KOPT-K1 (cell line): Measurements from ENCODE around the gene INSC.

ENCODE experiments used
- H3K27ac ChIP-seq: fragments of 200-600 bp; sonication (generic); 2 replicates; pipeline ENCODE4 v1.5.1; 2016; ENCODE audit warnings: antibody characterized with exemption, mild to moderate bottlenecking, low read depth, low read length; ENCODE audit not compliant: poor library complexity, severe bottlenecking
- H3K36me3 ChIP-seq: fragments of 200-600 bp; sonication (generic); 2 replicates; pipeline ENCODE4 v1.5.1; 2017; ENCODE audit warnings: antibody characterized with exemption, mild to moderate bottlenecking, low read length, moderate library complexity; ENCODE audit not compliant: insufficient read depth
- H3K9me3 ChIP-seq: fragments of 200-600 bp; sonication (generic); 2 replicates; pipeline ENCODE4 v1.5.1; 2017; ENCODE audit warnings: antibody characterized with exemption, low read length, mild to moderate bottlenecking; ENCODE audit not compliant: insufficient read depth, poor library complexity, severe bottlenecking

INSC gene

GRCh38 chr11:15124528-15124927 is 9.8 kb downstream of the INSC start:
- no peak overlapping the region for H3K27ac ChIP-seq
- H3K36me3 ChIP-seq = no peaks in the 10 kb centered on the region
- no peaks in the 10 kb centered on the region for H3K9me3 ChIP-seq

- Histone ChIP-seq H3K9me3 (no peaks in the 10 kb centered on the region), H3K27ac (no peak overlapping the region), H3K36me3 (no peaks in the 10 kb centered on the region)
Measured at GRCh38 chr11:15127341-15127740, 12.6 kb downstream of the INSC start.

- no peaks in the 10 kb centered on the region for H3K36me3 ChIP-seq
- no peaks in the 10 kb centered on the region for H3K9me3 ChIP-seq
- no peak overlapping the region for H3K27ac ChIP-seq
Measured at GRCh38 chr11:15128621-15129020, 13.9 kb downstream of the INSC start.

GRCh38 chr11:15136166-15136565 is 21.4 kb downstream of the INSC start:
- Histone ChIP-seq H3K9me3 (no peaks in the 10 kb centered on the region), H3K36me3 (no peaks in the 10 kb centered on the region), H3K27ac (no peak overlapping the region)

- Histone ChIP-seq H3K27ac (no peak overlapping the region), H3K9me3 (no peaks in the 10 kb centered on the region), H3K36me3 (no peaks in the 10 kb centered on the region)
Measured at GRCh38 chr11:15139096-15139770, 24.5 kb downstream of the INSC start.

GRCh38 chr11:15139958-15140659 is 25.4 kb downstream of the INSC start:
- Histone ChIP-seq H3K9me3 (no peaks in the 10 kb centered on the region), H3K27ac (no peak overlapping the region), H3K36me3 (no peaks in the 10 kb centered on the region)

- no peaks in the 10 kb centered on the region for H3K36me3 ChIP-seq
- no peaks in the 10 kb centered on the region for H3K9me3 ChIP-seq
- H3K27ac ChIP-seq = no peak overlapping the region
Measured at GRCh38 chr11:15141381-15141780, 26.7 kb downstream of the INSC start.

- no peak overlapping the region for H3K27ac ChIP-seq
- no peaks in the 10 kb centered on the region for H3K9me3 ChIP-seq
- no peaks in the 10 kb centered on the region for H3K36me3 ChIP-seq
Measured at GRCh38 chr11:15142838-15143237, 28.1 kb downstream of the INSC start.

- Histone ChIP-seq H3K9me3 (no peaks in the 10 kb centered on the region), H3K27ac (no peak overlapping the region), H3K36me3 (no peaks in the 10 kb centered on the region)
Measured at GRCh38 chr11:15143855-15144254, 29.1 kb downstream of the INSC start.

GRCh38 chr11:15144347-15144746 is 29.6 kb downstream of the INSC start:
- H3K9me3 ChIP-seq = no peaks in the 10 kb centered on the region
- no peaks in the 10 kb centered on the region for H3K36me3 ChIP-seq
- no peak overlapping the region for H3K27ac ChIP-seq

- H3K27ac ChIP-seq = no peak overlapping the region
- no peaks in the 10 kb centered on the region for H3K36me3 ChIP-seq
Measured at GRCh38 chr11:15145151-15145550, 30.4 kb downstream of the INSC start.

GRCh38 chr11:15145615-15146014 is 30.9 kb downstream of the INSC start:
- no peaks in the 10 kb centered on the region for H3K36me3 ChIP-seq
- no peak overlapping the region for H3K27ac ChIP-seq
- no peaks in the 10 kb centered on the region for H3K9me3 ChIP-seq

More at GRCh38 chr11:15145151-15145550, 30.4 kb downstream of the INSC start:
- no peaks in the 10 kb centered on the region for H3K9me3 ChIP-seq

- Histone ChIP-seq H3K27ac (no peak overlapping the region), H3K36me3 (no peaks in the 10 kb centered on the region), H3K9me3 (no peaks in the 10 kb centered on the region)
Measured at GRCh38 chr11:15146271-15147003, 31.7 kb downstream of the INSC start.

GRCh38 chr11:15148169-15148568 is 33.4 kb downstream of the INSC start:
- H3K36me3 ChIP-seq = no peaks in the 10 kb centered on the region
- H3K27ac ChIP-seq = no peak overlapping the region
- no peaks in the 10 kb centered on the region for H3K9me3 ChIP-seq

GRCh38 chr11:15149050-15149449 is 34.3 kb downstream of the INSC start:
- Histone ChIP-seq H3K36me3 (no peaks in the 10 kb centered on the region), H3K9me3 (no peaks in the 10 kb centered on the region), H3K27ac (no peak overlapping the region)
